Measurements from ENCODE around the gene ATP13A3.

ATP13A3 gene

GRCh38 chr3:194517333-194517732, 30.5 kb upstream of the ATP13A3 start:
- H3K4me3 ChIP-seq (ENCODE audit: low read length in 2 of 2), result no peak overlapping the region
- H3K27ac ChIP-seq (ENCODE audit: low read length), result no peak overlapping the region
- no peaks in the 10 kb centered on the region for H3K4me1 ChIP-seq (ENCODE audit: control insufficient read depth, insufficient read depth, low read length)
- no peaks in the 10 kb centered on the region for H3K9me3 ChIP-seq (ENCODE audit: control insufficient read depth in 2 of 2, low read length in 2 of 2)
- H3K27me3 ChIP-seq (ENCODE audit: control insufficient read depth in 1 of 2, insufficient read depth in 2 of 2, low read length in 2 of 2), result no peaks in the 10 kb centered on the region
- H3K9ac ChIP-seq (ENCODE audit: low read length in 2 of 2), result no peak overlapping the region
- H3K36me3 ChIP-seq (ENCODE audit: control insufficient read depth in 2 of 2, insufficient read depth in 2 of 2, low read length in 2 of 2), result no peaks in the 10 kb centered on the region

- Histone ChIP-seq H3K9ac (ENCODE audit: low read length in 2 of 2) (no peak overlapping the region), H3K4me3 (ENCODE audit: low read length in 2 of 2) (no peak overlapping the region), H3K4me1 (ENCODE audit: control insufficient read depth, insufficient read depth, low read length) (no peaks in the 10 kb centered on the region), H3K27ac (ENCODE audit: low read length) (no peak overlapping the region), H3K27me3 (ENCODE audit: control insufficient read depth in 1 of 2, insufficient read depth in 2 of 2, low read length in 2 of 2) (no peaks in the 10 kb centered on the region), H3K9me3 (ENCODE audit: control insufficient read depth in 2 of 2, low read length in 2 of 2) (no peaks in the 10 kb centered on the region), H3K36me3 (ENCODE audit: control insufficient read depth in 2 of 2, insufficient read depth in 2 of 2, low read length in 2 of 2) (no peaks in the 10 kb centered on the region)
These were observed 27.8 kb upstream of the ATP13A3 start for GRCh38 chr3:194514626-194515025.

GRCh38 chr3:194512895-194513601, 26.2 kb upstream of the ATP13A3 start:
- no peak overlapping the region for H3K4me3 ChIP-seq (ENCODE audit: low read length in 2 of 2)
- H3K27me3 ChIP-seq (ENCODE audit: control insufficient read depth in 1 of 2, insufficient read depth in 2 of 2, low read length in 2 of 2), result no peaks in the 10 kb centered on the region
- no peak overlapping the region for H3K9ac ChIP-seq (ENCODE audit: low read length in 2 of 2)
- H3K36me3 ChIP-seq (ENCODE audit: control insufficient read depth in 2 of 2, insufficient read depth in 2 of 2, low read length in 2 of 2), result no peaks in the 10 kb centered on the region
- H3K4me1 ChIP-seq (ENCODE audit: control insufficient read depth, insufficient read depth, low read length), result no peaks in the 10 kb centered on the region
- H3K9me3 ChIP-seq (ENCODE audit: control insufficient read depth in 2 of 2, low read length in 2 of 2), result no peaks in the 10 kb centered on the region
- no peak overlapping the region for H3K27ac ChIP-seq (ENCODE audit: low read length)

- H3K36me3 ChIP-seq (ENCODE audit: control insufficient read depth in 2 of 2, insufficient read depth in 2 of 2, low read length in 2 of 2), result no peaks in the 10 kb centered on the region
- H3K4me1 ChIP-seq (ENCODE audit: control insufficient read depth, insufficient read depth, low read length), result no peaks in the 10 kb centered on the region
- no peak overlapping the region for H3K27ac ChIP-seq (ENCODE audit: low read length)
- H3K9ac ChIP-seq (ENCODE audit: low read length in 2 of 2), result no peak overlapping the region
- H3K9me3 ChIP-seq (ENCODE audit: control insufficient read depth in 2 of 2, low read length in 2 of 2), result no peaks in the 10 kb centered on the region
- no peak overlapping the region for H3K4me3 ChIP-seq (ENCODE audit: low read length in 2 of 2)
- no peaks in the 10 kb centered on the region for H3K27me3 ChIP-seq (ENCODE audit: control insufficient read depth in 1 of 2, insufficient read depth in 2 of 2, low read length in 2 of 2)
These were observed 22.0 kb upstream of the ATP13A3 start for GRCh38 chr3:194508491-194509453.

GRCh38 chr3:194507571-194507970, 20.8 kb upstream of the ATP13A3 start:
- no peaks in the 10 kb centered on the region for H3K9me3 ChIP-seq (ENCODE audit: control insufficient read depth in 2 of 2, low read length in 2 of 2)
- no peak overlapping the region for H3K4me3 ChIP-seq (ENCODE audit: low read length in 2 of 2)
- no peaks in the 10 kb centered on the region for H3K27me3 ChIP-seq (ENCODE audit: control insufficient read depth in 1 of 2, insufficient read depth in 2 of 2, low read length in 2 of 2)
- no peaks in the 10 kb centered on the region for H3K36me3 ChIP-seq (ENCODE audit: control insufficient read depth in 2 of 2, insufficient read depth in 2 of 2, low read length in 2 of 2)
- H3K27ac ChIP-seq (ENCODE audit: low read length), result no peak overlapping the region
- H3K9ac ChIP-seq (ENCODE audit: low read length in 2 of 2), result no peak overlapping the region
- H3K4me1 ChIP-seq (ENCODE audit: control insufficient read depth, insufficient read depth, low read length), result no peaks in the 10 kb centered on the region

- H3K27ac ChIP-seq (ENCODE audit: low read length), result no peak overlapping the region
- H3K4me1 ChIP-seq (ENCODE audit: control insufficient read depth, insufficient read depth, low read length), result no peaks in the 10 kb centered on the region
- no peaks in the 10 kb centered on the region for H3K36me3 ChIP-seq (ENCODE audit: control insufficient read depth in 2 of 2, insufficient read depth in 2 of 2, low read length in 2 of 2)
- H3K9ac ChIP-seq (ENCODE audit: low read length in 2 of 2), result no peak overlapping the region
- no peaks in the 10 kb centered on the region for H3K27me3 ChIP-seq (ENCODE audit: control insufficient read depth in 1 of 2, insufficient read depth in 2 of 2, low read length in 2 of 2)
- no peaks in the 10 kb centered on the region for H3K9me3 ChIP-seq (ENCODE audit: control insufficient read depth in 2 of 2, low read length in 2 of 2)
- H3K4me3 ChIP-seq (ENCODE audit: low read length in 2 of 2), result no peak overlapping the region
These were observed 19.1 kb upstream of the ATP13A3 start for GRCh38 chr3:194505791-194506415.

GRCh38 chr3:194504861-194505260, 18.1 kb upstream of the ATP13A3 start:
- no peaks in the 10 kb centered on the region for H3K9me3 ChIP-seq (ENCODE audit: control insufficient read depth in 2 of 2, low read length in 2 of 2)
- H3K27me3 ChIP-seq (ENCODE audit: control insufficient read depth in 1 of 2, insufficient read depth in 2 of 2, low read length in 2 of 2), result no peaks in the 10 kb centered on the region
- H3K36me3 ChIP-seq (ENCODE audit: control insufficient read depth in 2 of 2, insufficient read depth in 2 of 2, low read length in 2 of 2), result no peaks in the 10 kb centered on the region
- no peak overlapping the region for H3K9ac ChIP-seq (ENCODE audit: low read length in 2 of 2)
- H3K27ac ChIP-seq (ENCODE audit: low read length), result no peak overlapping the region
- no peaks in the 10 kb centered on the region for H3K4me1 ChIP-seq (ENCODE audit: control insufficient read depth, insufficient read depth, low read length)
- no peak overlapping the region for H3K4me3 ChIP-seq (ENCODE audit: low read length in 2 of 2)

GRCh38 chr3:194504146-194504545, 17.3 kb upstream of the ATP13A3 start:
- no peak overlapping the region for H3K27ac ChIP-seq (ENCODE audit: low read length)
- no peak overlapping the region for H3K4me3 ChIP-seq (ENCODE audit: low read length in 2 of 2)
- H3K9ac ChIP-seq (ENCODE audit: low read length in 2 of 2), result no peak overlapping the region
- H3K36me3 ChIP-seq (ENCODE audit: control insufficient read depth in 2 of 2, insufficient read depth in 2 of 2, low read length in 2 of 2), result no peaks in the 10 kb centered on the region
- no peaks in the 10 kb centered on the region for H3K27me3 ChIP-seq (ENCODE audit: control insufficient read depth in 1 of 2, insufficient read depth in 2 of 2, low read length in 2 of 2)
- H3K9me3 ChIP-seq (ENCODE audit: control insufficient read depth in 2 of 2, low read length in 2 of 2), result no peaks in the 10 kb centered on the region
- no peaks in the 10 kb centered on the region for H3K4me1 ChIP-seq (ENCODE audit: control insufficient read depth, insufficient read depth, low read length)

- H3K27ac ChIP-seq (ENCODE audit: low read length), result no peak overlapping the region
- no peak overlapping the region for H3K9ac ChIP-seq (ENCODE audit: low read length in 2 of 2)
- no peak overlapping the region for H3K4me3 ChIP-seq (ENCODE audit: low read length in 2 of 2)
- no peaks in the 10 kb centered on the region for H3K4me1 ChIP-seq (ENCODE audit: control insufficient read depth, insufficient read depth, low read length)
- H3K36me3 ChIP-seq (ENCODE audit: control insufficient read depth in 2 of 2, insufficient read depth in 2 of 2, low read length in 2 of 2), result no peaks in the 10 kb centered on the region
- no peaks in the 10 kb centered on the region for H3K27me3 ChIP-seq (ENCODE audit: control insufficient read depth in 1 of 2, insufficient read depth in 2 of 2, low read length in 2 of 2)
- no peaks in the 10 kb centered on the region for H3K9me3 ChIP-seq (ENCODE audit: control insufficient read depth in 2 of 2, low read length in 2 of 2)
These were observed 16.3 kb upstream of the ATP13A3 start for GRCh38 chr3:194503081-194503531.

GRCh38 chr3:194500198-194500597, 13.4 kb upstream of the ATP13A3 start:
- no peaks in the 10 kb centered on the region for H3K36me3 ChIP-seq (ENCODE audit: control insufficient read depth in 2 of 2, insufficient read depth in 2 of 2, low read length in 2 of 2)
- H3K4me1 ChIP-seq (ENCODE audit: control insufficient read depth, insufficient read depth, low read length), result no peaks in the 10 kb centered on the region
- H3K4me3 ChIP-seq (ENCODE audit: low read length in 2 of 2), result no peak overlapping the region
- H3K9me3 ChIP-seq (ENCODE audit: control insufficient read depth in 2 of 2, low read length in 2 of 2), result no peaks in the 10 kb centered on the region
- no peak overlapping the region for H3K27ac ChIP-seq (ENCODE audit: low read length)
- no peak overlapping the region for H3K9ac ChIP-seq (ENCODE audit: low read length in 2 of 2)
- no peaks in the 10 kb centered on the region for H3K27me3 ChIP-seq (ENCODE audit: control insufficient read depth in 1 of 2, insufficient read depth in 2 of 2, low read length in 2 of 2)

All from stomach smooth muscle (tissue), 2 donors.